Inflammatory macrophage treated with lipopolysaccharide for 4 hours (primary cell): ENCODE measurements around the gene CEACAM8.
A peak's percentile ranks its signal among the peaks of the same experiment; 100 is the strongest.
"Not testable (repeated sequence)": the region's sequence is repeated elsewhere in the genome, so short reads cannot be mapped to it uniquely, and the experiment has no call there.

Experiments
- DNase-seq: peaks from one replicate; pipeline ENCODE4 v3.0.0-alpha.2; 2020

Gene CEACAM8

DNA sequence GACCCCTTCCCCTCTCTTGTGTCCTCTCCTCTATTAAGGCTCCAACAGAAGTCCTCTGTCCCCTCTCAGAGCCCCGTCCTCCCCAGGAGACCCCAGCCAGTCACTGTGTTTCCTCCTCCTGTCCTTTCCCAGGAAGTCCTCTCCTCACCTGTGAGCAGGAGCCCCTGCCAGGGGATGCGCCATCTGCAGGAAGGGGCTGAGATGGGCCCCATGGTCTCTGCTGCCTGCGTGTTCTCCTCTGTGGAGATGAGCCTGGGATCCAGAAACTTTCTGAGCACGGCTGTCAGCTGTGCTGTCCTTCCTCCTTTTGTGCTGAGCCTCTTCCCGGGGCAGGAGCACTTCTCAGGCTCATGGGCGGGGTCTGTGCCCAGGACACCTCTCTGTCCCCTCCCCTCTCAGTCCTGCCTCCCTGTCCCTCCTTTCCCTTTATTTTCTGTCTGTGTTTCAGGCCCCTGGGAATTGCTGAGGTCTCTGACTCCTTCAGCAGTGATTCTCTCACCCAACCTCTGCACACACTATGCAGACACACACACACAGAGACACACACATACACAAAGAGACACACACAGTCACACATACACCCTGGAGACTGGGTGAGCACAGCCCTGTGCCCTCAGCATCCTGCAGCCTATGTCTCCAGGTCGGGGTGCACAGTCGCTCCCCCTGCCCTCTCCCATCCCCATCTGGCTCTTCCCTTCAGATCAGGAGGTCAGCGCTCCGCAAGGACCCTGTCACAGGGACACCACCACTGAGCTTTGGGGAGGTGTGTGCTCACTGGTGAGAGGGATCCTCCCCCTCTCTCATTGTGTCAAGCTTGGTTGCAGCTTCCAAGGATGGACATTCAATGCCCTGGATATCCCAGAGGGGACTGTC is at the start of gene CEACAM8:
CEACAM8 (minus strand) TSS at position 308 of the 873 bp plus-strand sequence; CDS start at position 212, 96 bp downstream.
- no peak for DNase-seq

DNA sequence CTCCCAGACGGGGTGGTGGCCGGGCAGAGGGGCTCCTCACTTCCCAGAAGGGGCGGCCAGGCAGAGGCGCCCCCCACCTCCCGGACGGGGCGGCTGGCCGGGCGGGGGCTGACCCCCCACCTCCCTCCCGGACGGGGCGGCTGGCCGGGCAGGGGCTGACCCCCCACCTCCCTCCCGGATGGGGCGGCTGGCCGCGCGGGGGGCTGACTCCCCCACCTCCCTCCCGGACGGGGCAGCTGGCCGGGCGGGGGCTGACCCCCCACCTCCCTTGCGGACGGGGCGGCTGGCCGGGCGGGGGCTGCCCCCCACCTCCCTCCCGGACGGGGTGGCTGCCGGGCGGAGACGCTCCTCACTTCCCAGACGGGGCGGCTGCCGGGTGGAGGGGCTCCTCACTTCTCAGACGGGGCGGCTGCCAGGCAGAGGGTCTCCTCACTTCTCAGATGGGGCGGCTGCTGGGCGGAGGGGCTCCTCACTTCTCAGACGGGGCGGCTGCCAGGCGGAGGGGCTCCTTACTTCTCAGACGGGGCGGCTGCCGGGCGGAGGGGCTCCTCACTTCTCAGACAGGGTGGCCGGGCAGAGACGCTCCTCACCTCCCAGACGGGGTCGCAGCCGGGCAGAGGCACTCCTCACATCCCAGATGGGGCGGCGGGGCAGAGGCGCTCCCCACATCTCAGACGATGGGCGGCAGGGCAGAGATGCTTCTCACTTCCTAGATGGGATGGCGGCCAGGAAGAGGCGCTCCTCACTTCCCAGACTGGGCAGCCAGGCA is 44.8 kb upstream of the CEACAM8 start:
- not testable (repeated sequence) for DNase-seq

DNA sequence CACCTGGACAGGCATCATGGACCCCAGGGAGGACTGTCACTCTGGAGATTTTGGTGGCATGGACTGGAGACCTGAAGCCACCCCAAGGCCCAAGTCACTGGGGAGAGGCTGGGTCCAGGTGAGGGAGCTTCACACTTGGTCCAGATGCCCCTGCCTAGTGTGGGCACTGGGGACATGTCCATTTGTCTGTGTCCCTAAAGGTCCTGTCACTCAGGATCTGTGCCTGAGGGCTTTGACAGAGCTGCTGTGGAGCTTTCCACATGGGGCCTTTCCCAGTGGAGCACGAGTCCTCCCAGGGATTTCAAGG is 40.5 kb upstream of the CEACAM8 start:
- DNase-seq, result no peak

DNA sequence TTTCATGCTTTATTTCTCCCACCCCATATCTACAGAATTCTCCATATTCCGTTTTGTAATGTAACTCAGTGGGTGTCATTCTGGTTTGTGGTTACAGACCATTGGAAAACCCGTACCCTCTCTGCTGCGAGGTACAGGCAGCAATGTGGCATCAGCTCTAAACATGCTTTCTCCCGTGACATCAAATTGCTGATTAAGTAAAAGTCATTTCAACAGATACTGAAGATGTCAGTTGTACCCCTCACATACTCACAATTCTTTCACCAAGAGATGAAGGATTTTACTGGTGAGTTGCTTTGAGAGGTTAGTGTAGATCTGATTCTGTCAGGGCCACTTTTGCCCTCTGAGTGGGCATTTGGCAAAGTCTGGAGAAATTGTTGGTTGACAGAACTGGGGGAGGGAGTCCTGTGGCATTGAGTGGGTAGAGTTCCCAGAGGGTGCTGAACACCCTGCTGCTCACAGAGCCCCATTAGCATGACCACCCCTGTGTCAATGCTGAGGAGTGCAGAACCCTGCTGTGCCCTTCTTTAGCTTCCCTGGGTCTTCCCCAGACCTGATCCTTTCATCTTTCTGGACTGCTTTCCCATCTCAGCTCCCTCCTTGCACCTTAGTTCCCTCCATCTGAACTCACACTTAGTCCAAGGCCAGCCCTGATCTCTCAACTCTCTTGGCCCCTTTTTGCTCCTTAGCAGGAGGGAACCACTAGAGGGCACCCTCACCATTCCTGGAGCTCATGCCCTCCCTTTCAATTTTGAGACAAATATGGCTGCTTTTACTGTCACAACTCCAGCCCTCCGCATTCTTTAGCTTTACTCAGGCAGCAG is 39.9 kb upstream of the CEACAM8 start:
- peak; percentile 32 for DNase-seq

DNA sequence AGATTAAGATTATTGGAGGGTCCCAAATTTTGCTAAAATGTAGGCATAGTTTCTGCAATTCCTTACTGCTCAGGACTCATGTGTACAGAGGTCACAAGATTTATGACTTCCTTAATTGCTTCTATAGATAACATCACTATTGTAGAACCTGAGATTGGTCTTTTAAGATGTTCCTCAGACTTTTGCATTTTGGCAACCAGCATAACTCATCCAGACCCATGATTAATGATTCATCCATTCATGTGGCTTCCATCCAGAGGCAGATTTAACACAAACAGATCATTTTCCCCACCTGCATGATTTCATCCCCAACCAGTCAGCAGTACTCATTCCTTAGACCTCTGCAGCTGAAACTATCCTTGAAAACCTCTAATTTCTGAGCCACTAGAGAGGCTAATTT is 34.5 kb upstream of the CEACAM8 start:
- peak; percentile 4 for DNase-seq

DNA sequence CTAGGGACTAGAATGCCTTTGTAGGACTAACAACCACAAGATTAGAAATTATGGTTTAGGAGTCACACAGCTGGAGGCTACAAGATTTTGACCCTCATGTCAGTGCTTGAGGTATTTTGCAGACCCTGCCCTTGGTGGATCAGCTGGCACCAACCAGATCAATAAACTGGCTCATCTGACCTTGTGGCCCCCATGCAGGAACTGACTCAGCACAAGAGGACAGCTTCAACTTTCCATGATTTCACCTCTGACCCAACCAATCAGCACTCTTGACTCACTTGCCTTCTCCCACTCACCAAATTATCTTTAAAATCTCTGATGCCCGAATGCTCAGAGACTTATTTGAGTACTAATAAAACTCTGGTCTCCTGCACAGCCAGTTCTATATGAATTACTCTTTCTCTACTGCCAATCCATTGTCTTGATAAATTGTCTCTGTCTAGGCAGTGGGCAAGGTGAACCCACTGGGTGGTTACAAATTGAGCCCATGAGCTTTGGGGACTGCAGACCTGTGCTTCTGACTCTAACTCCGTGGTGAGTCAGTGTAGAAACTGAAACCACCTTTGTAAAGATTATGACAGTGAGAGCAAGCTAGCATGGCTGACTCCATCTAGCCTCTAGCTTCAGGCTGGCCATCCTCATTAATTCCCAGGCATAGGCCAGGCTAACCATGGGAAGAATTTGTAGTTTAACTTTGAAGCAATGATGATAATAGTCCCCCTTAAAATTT is 33.9 kb upstream of the CEACAM8 start:
- DNase-seq, result peak; percentile 30

DNA sequence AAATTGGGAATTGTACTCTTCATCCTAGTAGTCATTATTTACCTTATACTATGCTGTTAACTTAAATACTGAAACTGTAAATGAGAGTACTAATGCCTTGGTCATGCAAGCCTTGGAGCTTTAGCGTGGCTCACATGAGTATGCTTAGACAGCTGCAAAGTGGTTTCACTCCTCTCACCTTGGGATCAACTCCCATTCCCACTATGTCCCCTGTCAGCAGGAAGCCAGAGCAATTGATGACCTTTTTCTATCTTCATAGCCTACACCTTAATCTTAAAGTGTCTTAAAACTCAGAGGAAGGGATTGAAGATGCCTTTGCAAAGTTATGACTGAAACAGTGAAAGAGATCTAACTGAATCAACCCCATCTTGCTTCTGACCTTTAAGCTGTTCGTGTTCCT is 33.2 kb upstream of the CEACAM8 start:
- DNase-seq, result no peak

DNA sequence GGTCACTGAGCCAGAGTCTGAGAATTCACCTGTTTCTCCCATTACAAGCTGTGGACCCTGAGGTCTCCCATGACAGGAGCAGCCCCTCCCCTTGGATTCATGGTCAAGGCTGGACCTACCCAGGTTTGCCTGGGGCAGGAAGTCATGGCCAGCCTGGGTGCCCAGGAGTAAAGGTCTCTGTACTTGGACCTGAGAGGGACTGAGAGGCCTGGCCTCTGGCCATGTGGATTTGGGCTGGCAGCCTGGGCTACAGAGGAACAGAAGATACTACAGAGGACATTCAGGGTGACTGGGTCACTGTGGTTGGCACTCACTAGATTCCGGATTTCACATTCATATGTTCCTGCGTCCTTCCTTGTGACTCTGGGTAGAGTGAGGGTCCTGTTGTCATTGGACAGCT is 31.5 kb upstream of the CEACAM8 start:
- no peak for DNase-seq

DNA sequence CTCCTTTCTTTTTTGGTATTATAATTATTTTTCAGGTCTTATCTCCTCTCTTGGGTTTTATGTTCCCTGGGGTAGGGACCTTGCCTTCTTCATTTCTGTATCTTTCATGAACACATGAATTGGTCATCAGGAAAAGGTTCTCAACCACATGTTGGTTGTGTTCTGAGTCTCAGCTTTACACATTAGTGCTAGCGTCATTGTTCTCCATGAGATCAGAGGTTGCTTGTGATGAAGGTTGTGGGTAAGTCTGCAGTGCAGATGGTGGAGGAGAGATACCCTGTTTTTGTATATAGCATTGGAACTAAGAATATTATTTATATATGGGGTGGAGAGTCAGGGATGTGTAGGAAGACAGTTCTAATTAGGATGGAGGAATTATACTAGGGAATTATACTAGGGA is 24.5 kb upstream of the CEACAM8 start:
- DNase-seq, result no peak

DNA sequence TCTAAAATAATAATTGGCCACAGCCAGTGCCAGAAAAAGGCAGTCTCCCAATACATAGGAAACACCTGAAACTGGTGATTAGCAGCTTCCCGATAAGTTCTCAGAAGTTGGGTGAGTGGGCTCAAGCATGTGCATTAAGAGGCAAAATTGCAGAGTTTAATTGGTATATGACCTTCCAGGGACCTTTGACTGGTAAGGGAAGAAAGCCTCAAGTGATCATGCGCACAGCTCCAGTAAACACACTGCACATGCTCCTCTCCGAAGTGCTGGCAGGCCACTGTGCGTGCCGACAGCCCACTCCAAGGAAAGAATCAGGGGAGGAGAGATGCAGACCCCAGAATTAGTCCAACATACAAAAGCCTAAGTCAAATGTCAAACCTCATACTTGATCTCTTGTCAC is 18.9 kb upstream of the CEACAM8 start:
- no peak for DNase-seq

DNA sequence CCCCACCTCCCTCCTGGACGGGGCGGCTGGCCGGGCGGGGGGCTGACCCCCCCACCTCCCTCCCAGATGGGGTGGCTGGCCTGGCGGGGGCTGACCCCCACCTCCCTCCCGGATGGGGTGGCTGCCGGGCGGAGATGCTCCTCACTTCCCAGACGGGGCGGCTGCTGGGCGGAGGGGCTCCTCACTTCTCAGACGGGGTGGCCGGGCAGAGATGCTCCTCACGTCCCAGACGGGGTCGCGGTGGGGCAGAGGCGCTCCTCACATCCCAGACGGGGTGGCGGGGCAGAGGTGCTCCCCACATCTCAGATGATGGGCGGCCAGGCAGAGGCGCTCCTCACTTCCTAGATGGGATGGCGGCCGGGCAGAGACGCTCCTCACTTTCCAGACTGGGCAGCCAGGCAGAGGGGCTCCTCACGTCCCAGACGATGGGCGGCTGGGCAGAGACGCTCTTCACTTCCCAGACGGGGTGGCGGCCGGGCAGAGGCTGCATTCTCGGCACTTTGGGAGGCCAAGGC is 15.7 kb upstream of the CEACAM8 start:
- not testable (repeated sequence) for DNase-seq

DNA sequence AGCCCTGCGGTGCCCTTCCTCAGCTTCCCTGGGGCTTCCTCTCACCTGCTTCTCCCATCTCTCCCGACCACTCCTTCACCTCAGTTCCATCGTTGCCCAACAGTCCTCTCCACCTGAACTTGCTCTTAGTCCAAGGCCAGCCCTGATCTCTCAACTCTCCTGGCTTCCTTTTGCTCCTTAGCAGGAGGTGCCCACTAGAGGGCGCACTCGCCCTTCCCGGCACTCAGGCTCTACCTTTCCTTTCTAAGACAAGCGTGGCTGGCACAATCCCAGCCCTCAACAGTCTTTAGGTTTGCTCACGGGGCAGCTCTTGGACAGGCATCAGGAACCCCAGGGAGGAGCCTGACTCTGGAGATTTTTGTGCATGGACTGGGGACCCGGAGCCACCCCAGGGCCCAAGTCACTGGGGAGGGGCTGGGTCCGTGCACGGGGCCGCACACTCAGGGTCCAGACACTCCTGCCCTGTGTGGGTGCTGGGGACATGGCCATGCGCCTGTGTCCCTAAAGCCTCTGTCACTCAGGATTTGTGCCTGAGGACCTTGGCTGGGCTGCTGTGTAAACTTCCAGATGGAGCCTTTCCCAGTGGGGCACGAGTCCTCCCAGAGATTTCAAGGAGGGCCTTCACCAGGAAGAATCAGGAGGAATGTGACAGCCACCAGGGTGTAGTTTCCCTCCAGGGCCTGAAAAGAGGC is 12.1 kb upstream of the CEACAM8 start:
- peak; percentile 43 for DNase-seq

DNA sequence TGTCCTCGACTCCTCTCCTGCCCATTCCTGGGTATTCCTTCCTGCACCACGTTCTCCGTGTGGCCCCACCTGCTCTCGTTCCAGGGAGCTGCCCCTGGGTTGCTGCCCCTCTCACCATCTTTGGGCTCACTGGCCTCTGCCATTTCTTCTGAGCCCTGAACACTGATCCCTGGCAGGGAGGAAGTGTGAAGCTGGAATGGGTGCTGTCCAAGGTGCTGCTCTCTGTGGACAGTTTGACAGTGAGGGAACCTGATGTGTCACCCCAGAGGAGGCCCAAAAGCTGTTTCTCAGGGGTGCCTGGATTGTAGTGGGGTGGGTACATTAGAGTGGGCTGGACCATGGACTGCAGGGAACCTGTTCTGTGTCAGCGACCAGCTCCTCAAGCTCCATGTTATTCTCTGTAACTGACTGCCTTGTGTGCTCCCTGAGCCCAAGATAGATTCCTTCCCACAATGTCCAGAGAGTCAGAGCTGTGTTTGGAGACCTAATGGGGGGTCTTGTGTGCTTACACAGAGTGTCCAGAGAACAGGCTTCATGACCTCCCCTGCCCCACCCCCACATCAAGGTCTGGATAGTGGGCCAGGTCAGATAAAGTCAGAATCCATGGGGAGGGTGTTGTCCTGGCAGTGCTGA is 7.2 kb upstream of the CEACAM8 start:
- peak; percentile 38 for DNase-seq

DNA sequence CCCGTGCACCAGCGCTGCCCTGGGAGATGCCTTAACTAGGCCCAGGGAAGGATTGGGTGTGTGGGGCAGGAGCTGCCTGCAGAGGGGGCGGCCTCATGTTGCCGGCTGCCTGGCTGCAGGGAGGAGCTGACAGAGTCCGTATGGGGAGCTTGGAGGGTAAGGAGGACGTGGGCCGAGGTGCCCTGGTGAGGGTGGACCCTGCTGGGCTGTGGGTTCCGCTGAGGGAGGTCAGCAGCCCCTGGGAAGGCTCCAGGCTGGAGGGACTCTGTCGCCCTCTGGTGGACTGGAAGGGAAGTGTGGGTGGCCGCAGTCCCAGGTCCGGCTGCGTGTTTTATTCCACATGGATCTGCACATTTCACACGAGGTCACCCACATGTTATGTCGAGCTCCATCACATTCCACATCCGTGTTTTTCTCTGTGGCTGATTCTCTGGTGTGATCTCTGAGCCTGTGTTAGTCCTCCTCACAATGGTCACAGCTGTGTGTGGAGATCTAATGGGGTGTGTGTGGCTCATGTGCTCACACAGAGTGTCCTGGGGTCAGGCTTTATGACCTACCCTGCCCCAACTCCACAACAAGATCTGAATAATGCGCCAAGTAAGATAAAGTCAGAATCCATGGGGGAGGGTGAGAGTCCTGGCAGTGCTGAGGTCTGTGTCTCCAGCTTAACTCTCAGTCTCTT is 1.8 kb upstream of the CEACAM8 start:
- DNase-seq, result no peak

DNA sequence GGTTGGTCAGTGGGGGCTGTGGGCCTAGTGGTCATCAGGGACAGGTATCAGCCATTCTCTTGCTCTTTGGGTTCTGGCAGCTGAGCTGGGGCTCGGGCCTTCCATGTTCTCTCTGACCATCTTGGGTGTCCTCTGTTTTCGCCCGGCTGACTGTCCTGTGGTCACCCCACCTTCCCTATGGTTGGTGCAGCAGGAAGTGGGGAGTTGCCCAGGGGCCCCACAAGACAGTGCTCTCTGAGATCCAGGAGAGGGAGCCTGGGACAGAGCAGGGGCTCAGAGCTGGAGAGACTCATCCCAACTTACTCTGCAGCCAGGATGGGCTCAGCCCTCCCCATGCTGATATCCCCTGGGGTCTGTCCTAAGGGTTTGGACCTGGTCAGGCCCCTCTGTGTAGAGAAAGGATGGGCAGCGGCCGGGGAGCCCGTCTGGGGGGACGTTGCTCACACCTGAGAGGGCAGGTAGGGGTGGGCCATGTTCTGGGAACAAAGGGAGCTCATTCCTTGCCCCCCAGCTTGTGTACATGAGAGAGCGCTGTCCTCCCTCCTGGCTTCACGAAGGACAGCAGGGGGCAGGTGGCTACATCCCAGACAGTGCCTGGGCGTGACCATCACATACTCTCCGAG is 937 bp upstream of the CEACAM8 start:
- no peak for DNase-seq

DNA sequence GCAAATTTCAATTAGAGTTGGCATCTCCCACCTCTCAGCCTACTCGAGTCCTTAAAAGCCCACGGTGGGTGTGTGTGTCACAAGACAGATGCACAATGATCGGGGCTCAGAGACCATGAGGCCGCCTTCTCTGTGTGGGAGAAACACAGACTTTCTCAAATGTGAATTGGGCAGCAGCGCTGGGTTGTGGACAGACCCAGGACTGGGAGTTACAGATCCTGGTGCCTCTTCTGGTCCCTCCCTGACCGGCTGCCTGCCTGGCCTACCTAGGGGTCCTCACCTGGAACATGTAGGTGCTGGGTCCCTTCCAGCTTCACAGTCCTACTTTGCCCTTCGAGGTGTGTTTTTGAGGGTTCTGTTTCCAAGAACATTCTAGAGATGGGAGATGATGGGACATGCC is 4.9 kb downstream of the CEACAM8 start:
- no peak for DNase-seq

DNA sequence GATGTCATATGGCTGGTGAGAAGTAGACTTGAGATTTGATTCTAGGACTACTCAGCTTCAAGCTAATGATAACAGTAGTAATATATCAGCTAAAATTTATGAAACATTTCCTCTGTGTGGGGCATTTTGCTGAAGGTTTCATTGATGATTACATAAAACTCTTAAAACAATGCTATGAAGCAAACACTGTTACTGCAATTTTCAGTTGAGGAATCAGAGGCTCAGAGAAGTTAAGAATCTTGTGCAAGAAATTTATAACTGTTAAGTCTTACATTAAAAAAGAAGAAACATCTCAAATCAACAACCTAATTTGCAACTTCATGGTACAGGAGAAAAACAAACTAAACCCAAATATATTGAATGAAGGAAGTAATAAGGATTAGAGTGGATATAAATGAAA is 10.3 kb downstream of the CEACAM8 start:
- peak; percentile 51 for DNase-seq

DNA sequence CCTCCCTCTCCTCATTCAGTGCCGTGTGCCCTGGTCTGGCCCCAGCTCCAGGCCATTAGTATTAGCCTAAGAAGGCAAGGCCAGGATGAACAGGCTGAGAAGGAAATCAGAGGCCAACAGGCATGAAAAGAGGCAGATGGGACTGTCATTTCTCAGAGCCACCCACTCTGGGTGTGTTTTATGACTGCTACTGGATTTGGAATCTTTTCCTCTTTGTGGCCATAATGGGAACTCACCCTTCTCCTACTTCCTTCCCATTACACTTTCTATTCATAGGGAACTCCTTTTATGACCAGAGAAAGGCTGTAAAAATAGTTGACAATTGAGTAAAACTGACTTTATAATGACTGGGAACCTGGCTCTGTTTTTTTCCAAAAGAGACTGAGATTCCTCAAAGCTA is 17.7 kb downstream of the CEACAM8 start:
- peak; percentile 60 for DNase-seq

DNA sequence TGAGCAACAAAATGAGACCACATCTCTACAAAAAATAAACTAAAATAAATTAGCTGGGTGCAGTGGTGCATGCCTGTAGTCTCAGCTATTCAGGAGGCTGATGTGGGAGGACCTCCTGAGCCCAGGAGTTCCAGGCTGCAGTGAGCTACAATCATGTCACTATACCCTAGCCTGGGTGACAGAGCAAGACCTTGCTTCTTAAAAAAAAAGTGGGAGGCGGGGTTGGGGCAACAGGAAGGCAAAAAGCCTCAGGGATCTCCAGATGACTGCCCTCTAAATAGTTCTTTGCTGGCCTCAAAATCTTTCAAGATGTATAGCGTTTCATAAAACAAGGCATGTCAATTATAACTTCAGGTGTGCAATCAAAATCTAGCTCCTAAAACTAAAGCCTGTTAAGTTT is 18.5 kb downstream of the CEACAM8 start:
- DNase-seq, result no peak

DNA sequence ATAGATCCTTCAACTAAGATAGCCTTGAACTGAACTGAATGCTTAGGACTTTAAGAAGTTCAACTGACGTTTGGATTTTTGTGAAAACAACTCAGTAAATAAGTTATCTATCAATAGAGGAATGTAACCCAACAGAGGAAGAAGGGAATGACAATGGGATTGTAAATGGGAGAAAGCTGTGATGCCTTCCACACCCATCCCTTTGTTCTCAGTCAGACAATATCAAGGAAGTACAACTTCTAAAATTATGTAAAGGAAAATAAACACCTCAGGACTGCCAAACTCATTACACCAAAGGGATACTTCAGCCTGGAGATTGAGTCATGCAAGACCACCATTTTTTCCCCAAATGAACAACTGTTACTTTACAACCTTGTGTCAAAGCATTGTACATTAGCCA is 21.1 kb downstream of the CEACAM8 start:
- DNase-seq, result no peak
